ENCODE measurements around the gene GTF3C1. TPM values are rescaled to one million over a fixed set of nuclear protein-coding genes. Genes with fewer than 3 reads are reported as not detected.

GTF3C1 gene
- total RNA-seq, 2 donors from 2014 or later, result 164 to 233 TPM

- Histone ChIP-seq H3K4me3 (no peak overlapping the region), H3K27me3 (replicated peaks; ENCODE audit: insufficient read depth) (no peaks in the 10 kb centered on the region), H3K36me3 (no peaks in the 10 kb centered on the region), H3K4me1 (replicated peaks) (peaks cover 2% of the 10 kb centered on the region), H3K9me3 (no peaks in the 10 kb centered on the region), H3K27ac (no peak overlapping the region)
- WGBS, result 80% methylated on average over 8 of the region's 8 CpGs
- intact Hi-C loops (cut with DNase I), result no loop called here
- no peak for DNase-seq (ENCODE audit: low spot score)
- TF ChIP-seq CTCF (IDR thresholded peaks at IDR 0.05), result no peak
- TF ChIP-seq POLR2AphosphoS5 (IDR thresholded peaks at IDR 0.05), result no peak
- TF ChIP-seq POLR2A (IDR thresholded peaks at IDR 0.05), result no peak
These were observed 37.0 kb upstream of the GTF3C1 start for GRCh38 chr16:27586711-27587110.

GRCh38 chr16:27585200-27585599 lies 35.5 kb upstream of the GTF3C1 start:
- Histone ChIP-seq H3K27me3 (replicated peaks; ENCODE audit: insufficient read depth) (no peaks in the 10 kb centered on the region), H3K4me3 (no peak overlapping the region), H3K36me3 (no peaks in the 10 kb centered on the region), H3K27ac (peak overlapping the region; percentile 5 to 36), H3K4me1 (replicated peaks) (peaks cover 2% of the 10 kb centered on the region), H3K9me3 (no peaks in the 10 kb centered on the region)
- TF ChIP-seq CTCF (IDR thresholded peaks at IDR 0.05) (no peak), POLR2AphosphoS5 (IDR thresholded peaks at IDR 0.05) (no peak), POLR2A (IDR thresholded peaks at IDR 0.05) (no peak)
- DNase-seq (ENCODE audit: low spot score), result no peak
- intact Hi-C loops (cut with DNase I), result no loop called here
- 85% methylated on average over 5 of the region's 5 CpGs for WGBS

- Histone ChIP-seq H3K36me3 (no peaks in the 10 kb centered on the region), H3K9me3 (no peaks in the 10 kb centered on the region), H3K27ac (no peak overlapping the region), H3K4me1 (replicated peaks) (peaks cover 2% of the 10 kb centered on the region), H3K27me3 (replicated peaks; ENCODE audit: insufficient read depth) (no peaks in the 10 kb centered on the region), H3K4me3 (no peak overlapping the region)
- WGBS, result 77% methylated on average over 1 of the region's 1 CpG
- TF ChIP-seq POLR2A (IDR thresholded peaks at IDR 0.05), result no peak
- TF ChIP-seq CTCF (IDR thresholded peaks at IDR 0.05), result no peak
- no peak for TF ChIP-seq POLR2AphosphoS5 (IDR thresholded peaks at IDR 0.05)
- DNase-seq (ENCODE audit: low spot score), result no peak
- intact Hi-C loops (cut with DNase I), result no loop called here
These were observed 33.9 kb upstream of the GTF3C1 start for GRCh38 chr16:27583634-27584033.

GRCh38 chr16:27582883-27583282 lies 33.2 kb upstream of the GTF3C1 start:
- intact Hi-C loops (cut with DNase I), result no loop called here
- 51% methylated on average over 2 of the region's 2 CpGs for WGBS
- H3K9me3 ChIP-seq, result no peaks in the 10 kb centered on the region

More at GRCh38 chr16:27582883-27583282, 33.2 kb upstream of the GTF3C1 start:
- no peak for TF ChIP-seq POLR2A (IDR thresholded peaks at IDR 0.05)
- TF ChIP-seq CTCF (IDR thresholded peaks at IDR 0.05), result no peak
- no peak for TF ChIP-seq POLR2AphosphoS5 (IDR thresholded peaks at IDR 0.05)
- peak overlapping the region in 1 of 2 donors; percentile 3 for H3K27ac ChIP-seq
- no peak for DNase-seq (ENCODE audit: low spot score)
- H3K36me3 ChIP-seq, result no peaks in the 10 kb centered on the region
- H3K4me1 ChIP-seq (replicated peaks), result peaks cover 2% of the 10 kb centered on the region
- H3K27me3 ChIP-seq (replicated peaks; ENCODE audit: insufficient read depth), result no peaks in the 10 kb centered on the region
- H3K4me3 ChIP-seq, result no peak overlapping the region
